Neural cell (in vitro differentiated cells): ENCODE measurements around the gene RTF1. TPM values are rescaled to one million over a fixed set of nuclear protein-coding genes. Genes with fewer than 3 reads are reported as not detected.
"Not testable (repeated sequence)": the region's sequence is repeated elsewhere in the genome, so short reads cannot be mapped to it uniquely, and the experiment has no call there.

ENCODE experiments used
- H2AFZ ChIP-seq: fragments of 200-600, 300-800 bp; sonication (generic), shearing (Covaris generic); 2 replicates; pipeline ENCODE4 v1.6.0; 2014; ENCODE audit warnings: low read depth, mild to moderate bottlenecking, antibody characterized with exemption, low read length, moderate library complexity
- H3F3A ChIP-seq: fragments of 200-600 bp; shearing (Covaris generic); 2 replicates; pipeline ENCODE4 v1.6.1; 2016; ENCODE audit warnings: mild to moderate bottlenecking, moderate library complexity, mixed read lengths, antibody characterized with exemption, low read length; ENCODE audit not compliant: insufficient read depth, poor library complexity, severe bottlenecking
- H3K27ac ChIP-seq: fragments of 200-600, 300-800 bp; sonication (generic), shearing (Covaris generic); 2 replicates; pipeline ENCODE4 v1.5.1; 2014; ENCODE audit warnings: mild to moderate bottlenecking, low read length, moderate library complexity
- H3K27me3 ChIP-seq: fragments of 300-800, 200-600 bp; sonication (generic), shearing (Covaris generic); 2 replicates; pipeline ENCODE4 v1.6.0; 2014; ENCODE audit warnings: mild to moderate bottlenecking, low read depth, low read length, moderate library complexity; ENCODE audit not compliant: insufficient read depth
- H3K36me3 ChIP-seq: fragments of 300-800, 200-600 bp; sonication (generic), shearing (Covaris generic); 2 replicates; pipeline ENCODE4 v1.5.1; 2014; ENCODE audit warnings: mild to moderate bottlenecking, antibody characterized with exemption, low read length, moderate library complexity; ENCODE audit not compliant: insufficient read depth
- H3K4me2 ChIP-seq: fragments of 300-800, 200-600 bp; sonication (generic), shearing (Covaris generic); 2 replicates; pipeline ENCODE4 v1.6.0; 2014; ENCODE audit warnings: mild to moderate bottlenecking, low read length
- H3K4me3 ChIP-seq: fragments of 300-800, 200-600 bp; sonication (generic), shearing (Covaris generic); 2 replicates; pipeline ENCODE4 v1.5.1; 2014; ENCODE audit warnings: mild to moderate bottlenecking, low read length, moderate library complexity
- H3K79me2 ChIP-seq: fragments of 200-600 bp; shearing (Covaris generic); replicated peaks from 2 replicates; pipeline ENCODE4 v1.6.0; 2014; ENCODE audit warnings: mild to moderate bottlenecking, low read length, moderate library complexity; ENCODE audit not compliant: insufficient read depth
- H3K9ac ChIP-seq: fragments of 300-800, 200-600 bp; sonication (generic), shearing (Covaris generic); 2 replicates; pipeline ENCODE4 v1.6.1; 2016; ENCODE audit warnings: mild to moderate bottlenecking, low read length, mixed read lengths
- H3K9me2 ChIP-seq: fragments of 200-600 bp; shearing (Covaris generic); 2 replicates; pipeline ENCODE4 v1.6.1; 2016; ENCODE audit warnings: mild to moderate bottlenecking, low read length, mixed read lengths; ENCODE audit not compliant: insufficient read depth
- H3K9me3 ChIP-seq: fragments of 200-600, 300-800 bp; sonication (generic), shearing (Covaris generic); 2 replicates; pipeline ENCODE4 v1.6.1; 2016; ENCODE audit warnings: mild to moderate bottlenecking, mixed run types, low read length, moderate library complexity, mixed read lengths
- H4K20me1 ChIP-seq: fragments of 200-600 bp; shearing (Covaris generic); 2 replicates; pipeline ENCODE4 v1.6.1; 2016; ENCODE audit warnings: mild to moderate bottlenecking, mixed run types; ENCODE audit not compliant: insufficient read depth
- CTCF ChIP-seq: fragments of 450-650 bp; IDR thresholded peaks from 2 replicates; pipeline ENCODE4 v1.5.1; 2014; ENCODE audit warnings: antibody characterized with exemption, mild to moderate bottlenecking, moderate library complexity; ENCODE audit not compliant: poor library complexity, severe bottlenecking
- EP300 ChIP-seq: fragments of 450-650 bp; conservative IDR thresholded peaks from 2 replicates; pipeline ENCODE4 v1.6.1; 2014; ENCODE audit warnings: antibody characterized with exemption, mild to moderate bottlenecking, moderate library complexity; ENCODE audit not compliant: poor library complexity, severe bottlenecking
- EZH2 ChIP-seq: fragments of 200-600, 300-800 bp; shearing (Covaris generic), sonication (generic); IDR thresholded peaks from 2 replicates; pipeline ENCODE4 v1.6.1; 2014; ENCODE audit warnings: antibody characterized with exemption, low read length, borderline replicate concordance, mild to moderate bottlenecking; ENCODE audit not compliant: insufficient read depth, poor library complexity, severe bottlenecking
- MXI1 ChIP-seq: fragments of 450-650 bp; conservative IDR thresholded peaks from 2 replicates; pipeline ENCODE4 v1.6.1; 2014; ENCODE audit warnings: antibody characterized with exemption, mild to moderate bottlenecking; ENCODE audit not compliant: poor library complexity, severe bottlenecking
- POLR2AphosphoS5 ChIP-seq: IDR thresholded peaks from 2 replicates; pipeline ENCODE4 v1.6.1; 2012
- RAD21 ChIP-seq: fragments of 450-650 bp; conservative IDR thresholded peaks from 2 replicates; pipeline ENCODE4 v1.6.1; 2014; ENCODE audit warnings: antibody characterized with exemption, mild to moderate bottlenecking, moderate library complexity
- REST ChIP-seq: IDR thresholded peaks from 2 replicates; pipeline ENCODE4 v1.6.1; 2012; ENCODE audit warnings: borderline replicate concordance
- SMC3 ChIP-seq: fragments of 450-650 bp; conservative IDR thresholded peaks from 2 replicates; pipeline ENCODE4 v1.6.1; 2014; ENCODE audit warnings: antibody characterized with exemption, mild to moderate bottlenecking, moderate library complexity; ENCODE audit not compliant: poor library complexity
- TAF1 ChIP-seq: IDR thresholded peaks from 2 replicates; pipeline ENCODE4 v1.6.1; 2012; ENCODE audit warnings: low read depth
- polyA plus RNA-seq: library from polyadenylated mRNA; depleted of rRNA; stranded (reverse); fragments of >200 nt; gene quantifications from 2 replicates; pipeline ENCODE4 v1.2.3, GENCODE V29; 2014

RTF1 gene
- polyA plus RNA-seq, 1 donor from 2014 or later, result 84.1 TPM

GRCh38 chr15:41437448-41437847 is 20.6 kb downstream of the RTF1 start:
- H4K20me1 ChIP-seq, result no peaks in the 10 kb centered on the region
- H3K79me2 ChIP-seq, result peaks cover 16% of the 10 kb centered on the region
- no peaks in the 10 kb centered on the region for H3K9me2 ChIP-seq
- no peaks in the 10 kb centered on the region for H3K36me3 ChIP-seq
- no peak overlapping the region for H2AFZ ChIP-seq
- H3K27me3 ChIP-seq, result no peaks in the 10 kb centered on the region
- H3K9me3 ChIP-seq, result no peaks in the 10 kb centered on the region
- no peaks in the 10 kb centered on the region for H3F3A ChIP-seq
- no peak overlapping the region for H3K9ac ChIP-seq
- H3K4me3 ChIP-seq, result no peak overlapping the region
- H3K27ac ChIP-seq, result no peak overlapping the region
- TF ChIP-seq EZH2 (no peak), TAF1 (no peak), MXI1 (no peak), POLR2AphosphoS5 (no peak), EP300 (no peak), CTCF (no peak), SMC3 (no peak), RAD21 (no peak), REST (no peak)
- no peak overlapping the region for H3K4me2 ChIP-seq

- Histone ChIP-seq H3K27me3 (no peaks in the 10 kb centered on the region), H3K9me3 (no peaks in the 10 kb centered on the region), H3K79me2 (peaks cover 12% of the 10 kb centered on the region), H3K36me3 (no peaks in the 10 kb centered on the region), H3F3A (no peaks in the 10 kb centered on the region), H3K9me2 (no peaks in the 10 kb centered on the region), H3K4me3 (no peak overlapping the region), H4K20me1 (no peaks in the 10 kb centered on the region), H2AFZ (no peak overlapping the region), H3K9ac (no peak overlapping the region), H3K27ac (no peak overlapping the region), H3K4me2 (no peak overlapping the region)
- TF ChIP-seq REST (no peak), EZH2 (no peak), EP300 (no peak), POLR2AphosphoS5 (no peak), RAD21 (no peak), MXI1 (no peak), CTCF (no peak)
Measured at GRCh38 chr15:41438206-41438605, 21.3 kb downstream of the RTF1 start.

- H3K27me3 ChIP-seq, H3K4me3 ChIP-seq, H3K79me2 ChIP-seq: not testable (repeated sequence)
Measured at GRCh38 chr15:41438745-41439144, 21.9 kb downstream of the RTF1 start.

More at GRCh38 chr15:41438745-41439144, 21.9 kb downstream of the RTF1 start:
- not testable (repeated sequence) for H3K27ac ChIP-seq, H3K4me2 ChIP-seq, H3K36me3 ChIP-seq, H4K20me1 ChIP-seq, H3K9ac ChIP-seq, H3K9me3 ChIP-seq, H3K9me2 ChIP-seq, H3F3A ChIP-seq, H2AFZ ChIP-seq
